Measurements from ENCODE around the gene ATF6B.

DNA sequence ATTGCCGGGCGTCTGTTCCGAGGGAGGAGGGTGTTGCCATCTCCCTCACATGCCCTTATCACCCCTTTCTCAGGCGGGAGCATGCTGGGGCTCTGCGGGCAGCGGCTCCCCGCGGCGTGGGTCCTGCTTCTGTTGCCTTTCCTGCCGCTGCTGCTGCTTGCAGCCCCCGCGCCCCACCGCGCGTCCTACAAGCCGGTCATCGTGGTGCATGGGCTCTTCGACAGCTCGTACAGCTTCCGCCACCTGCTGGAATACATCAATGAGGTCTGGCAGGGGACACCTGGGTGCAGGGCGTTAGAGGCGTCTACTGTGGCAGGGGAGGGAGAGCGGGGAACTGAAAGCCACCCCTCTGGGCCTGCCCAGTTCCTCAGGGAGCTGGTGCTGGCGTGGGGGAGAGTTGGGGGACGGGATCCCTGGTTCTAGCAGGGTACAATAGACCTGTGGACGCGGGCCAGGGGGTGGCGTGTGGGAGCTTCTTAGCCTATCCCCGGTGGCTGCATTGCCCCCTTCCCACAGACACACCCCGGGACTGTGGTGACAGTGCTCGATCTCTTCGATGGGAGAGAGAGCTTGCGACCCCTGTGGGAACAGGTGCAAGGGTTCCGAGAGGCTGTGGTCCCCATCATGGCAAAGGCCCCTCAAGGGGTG, 26.6 kb upstream of the ATF6B start:
- no peak for TF ChIP-seq POLR2A (IDR thresholded peaks at IDR 0.05)
- TF ChIP-seq, protein P1, sequence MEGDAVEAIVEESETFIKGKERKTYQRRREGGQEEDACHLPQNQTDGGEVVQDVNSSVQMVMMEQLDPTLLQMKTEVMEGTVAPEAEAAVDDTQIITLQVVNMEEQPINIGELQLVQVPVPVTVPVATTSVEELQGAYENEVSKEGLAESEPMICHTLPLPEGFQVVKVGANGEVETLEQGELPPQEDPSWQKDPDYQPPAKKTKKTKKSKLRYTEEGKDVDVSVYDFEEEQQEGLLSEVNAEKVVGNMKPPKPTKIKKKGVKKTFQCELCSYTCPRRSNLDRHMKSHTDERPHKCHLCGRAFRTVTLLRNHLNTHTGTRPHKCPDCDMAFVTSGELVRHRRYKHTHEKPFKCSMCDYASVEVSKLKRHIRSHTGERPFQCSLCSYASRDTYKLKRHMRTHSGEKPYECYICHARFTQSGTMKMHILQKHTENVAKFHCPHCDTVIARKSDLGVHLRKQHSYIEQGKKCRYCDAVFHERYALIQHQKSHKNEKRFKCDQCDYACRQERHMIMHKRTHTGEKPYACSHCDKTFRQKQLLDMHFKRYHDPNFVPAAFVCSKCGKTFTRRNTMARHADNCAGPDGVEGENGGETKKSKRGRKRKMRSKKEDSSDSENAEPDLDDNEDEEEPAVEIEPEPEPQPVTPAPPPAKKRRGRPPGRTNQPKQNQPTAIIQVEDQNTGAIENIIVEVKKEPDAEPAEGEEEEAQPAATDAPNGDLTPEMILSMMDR (IDR thresholded peaks at IDR 0.05) = peak in 1 of 3 donors; percentile 70

Measured in lower leg skin (tissue), 3 donors.